Right renal pelvis (tissue), 4 donors: ENCODE data around the gene UHMK1. TPM values are rescaled to one million over a fixed set of nuclear protein-coding genes. Genes with fewer than 3 reads are reported as not detected.
A peak's percentile ranks its signal among the peaks of the same experiment; 100 is the strongest.
"Not testable (repeated sequence)": the region's sequence is repeated elsewhere in the genome, so short reads cannot be mapped to it uniquely, and the experiment has no call there.

Experiments used
- DNase-seq, 4 donors: peaks; one replicate each; pipeline ENCODE4 v3.0.0-alpha.2; 2013; ENCODE audit warnings: low read depth in 4 of 4, low spot score in 3 of 4, missing footprints in 1 of 4
- polyA plus RNA-seq, 4 donors: library from polyadenylated mRNA; unstranded; fragments of 120-200 nt; gene quantifications; one replicate each; pipeline ENCODE4 v1.2.1, GENCODE V29; 2013; ENCODE audit not compliant: insufficient read length in 4 of 4

The UHMK1 gene
- polyA plus RNA-seq, 4 donors = 32.6 to 44.4 (median 42.3) TPM

- DNase-seq = peak in 1 of 4 donors; percentile 10
Measured at GRCh38 chr1:162562470-162562828, 64.8 kb downstream of the UHMK1 start.

- DNase-seq = no peak
Measured at GRCh38 chr1:162564762-162565218, 67.2 kb downstream of the UHMK1 start.

GRCh38 chr1:162565460-162565859 is 67.8 kb downstream of the UHMK1 start:
- DNase-seq = no peak

GRCh38 chr1:162566870-162567269 is 69.3 kb downstream of the UHMK1 start:
- no peak for DNase-seq

- no peak for DNase-seq
Measured at GRCh38 chr1:162568802-162569201, 71.2 kb downstream of the UHMK1 start.

GRCh38 chr1:162570718-162571117 is 73.1 kb downstream of the UHMK1 start:
- DNase-seq = no peak

GRCh38 chr1:162571121-162571520 is 73.5 kb downstream of the UHMK1 start:
- not testable (repeated sequence) for DNase-seq

GRCh38 chr1:162571696-162572095 is 74.1 kb downstream of the UHMK1 start:
- DNase-seq = no peak

GRCh38 chr1:162573136-162573535 is 75.5 kb downstream of the UHMK1 start:
- DNase-seq = no peak

GRCh38 chr1:162578071-162578700 is 80.6 kb downstream of the UHMK1 start:
- DNase-seq = no peak

GRCh38 chr1:162578936-162579335 is 81.3 kb downstream of the UHMK1 start:
- DNase-seq = no peak

Other genes with a start within 250 kb of the UHMK1 start
- gene SPATA46, start 121.0 kb upstream of the UHMK1 start, polyA plus RNA-seq = 1 to 10 TPM in 2 of 4 donors, under 1 TPM in 2; 0.39 to 1.6 (median 0.85) TPM
- 10 to 100 TPM; 15.7 to 21.3 (median 17.8) TPM for gene C1orf226, start 116.1 kb upstream of the UHMK1 start, polyA plus RNA-seq
- gene SH2D1B, start 85.7 kb upstream of the UHMK1 start, polyA plus RNA-seq = under 1 TPM; 0.14 to 0.49 (median 0.20) TPM
- gene UAP1, start 63.9 kb downstream of the UHMK1 start, polyA plus RNA-seq = 10 to 100 TPM; 32.8 to 35.3 (median 34.1) TPM
- 10 to 100 TPM; 20.3 to 23.9 (median 22.1) TPM for gene DDR2, start 134.6 kb downstream of the UHMK1 start, polyA plus RNA-seq